SKM-1 (cell line): Measurements from ENCODE around the gene NPHS1.
"Not testable (repeated sequence)": the region's sequence is repeated elsewhere in the genome, so short reads cannot be mapped to it uniquely, and the experiment has no call there.

ENCODE experiments used
- DNase-seq: peaks from one replicate; lab custom pipeline; 2025; ENCODE audit not compliant: unreplicated experiment; lab: John Stamatoyannopoulos, UW

NPHS1 gene

DNA sequence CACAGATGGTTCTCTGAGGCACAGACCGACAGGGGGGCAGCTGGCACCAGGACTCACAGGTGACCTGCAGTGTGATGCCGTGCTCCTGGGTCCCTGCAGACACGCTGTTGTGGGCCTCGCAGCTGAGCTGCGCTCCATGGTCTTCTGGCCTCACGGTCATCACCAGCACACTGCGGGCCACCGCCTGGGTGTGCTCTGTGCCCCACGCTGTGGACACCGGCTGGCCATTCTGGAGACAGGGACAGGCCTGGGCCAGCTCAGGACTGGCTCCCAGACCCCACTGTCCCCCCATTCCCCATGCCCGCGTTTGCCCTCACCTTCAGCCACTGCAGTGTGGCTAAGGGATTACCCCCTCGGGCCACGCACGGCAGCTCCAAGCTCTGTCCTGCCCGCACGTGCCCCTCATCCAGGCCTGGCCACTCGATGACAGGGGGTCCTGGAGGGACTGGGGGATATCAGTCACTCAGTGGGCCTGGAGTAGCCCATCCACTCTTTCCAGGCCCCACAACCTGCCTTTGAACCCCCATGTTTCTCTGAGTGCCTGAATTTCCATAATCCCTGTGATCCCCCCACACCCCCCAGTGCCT is 3.3 kb downstream of the NPHS1 start:
- no peak for DNase-seq

- no peak for DNase-seq
Measured at GRCh38 chr19:35848486-35848885, 3.8 kb downstream of the NPHS1 start.

DNA sequence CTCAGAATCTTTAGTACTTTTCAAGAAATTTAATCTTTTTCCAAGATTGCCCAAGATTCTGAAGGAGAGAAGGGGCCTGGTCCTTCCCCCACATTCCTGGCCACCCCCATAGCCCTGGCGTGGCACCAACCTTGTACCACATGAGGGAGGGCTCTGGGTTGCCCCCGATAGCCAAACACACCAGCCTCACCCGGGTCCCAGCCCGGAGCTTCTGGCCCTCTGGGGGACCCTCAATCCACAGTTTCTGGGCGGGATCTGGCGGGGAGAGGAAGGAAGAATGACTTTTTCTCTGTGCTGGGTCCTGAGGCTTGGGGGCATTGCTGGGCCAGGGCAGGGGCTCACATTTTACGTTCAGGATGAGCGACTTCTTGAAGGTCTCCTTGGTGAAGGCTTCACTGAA is 4.4 kb downstream of the NPHS1 start:
- no peak for DNase-seq

DNA sequence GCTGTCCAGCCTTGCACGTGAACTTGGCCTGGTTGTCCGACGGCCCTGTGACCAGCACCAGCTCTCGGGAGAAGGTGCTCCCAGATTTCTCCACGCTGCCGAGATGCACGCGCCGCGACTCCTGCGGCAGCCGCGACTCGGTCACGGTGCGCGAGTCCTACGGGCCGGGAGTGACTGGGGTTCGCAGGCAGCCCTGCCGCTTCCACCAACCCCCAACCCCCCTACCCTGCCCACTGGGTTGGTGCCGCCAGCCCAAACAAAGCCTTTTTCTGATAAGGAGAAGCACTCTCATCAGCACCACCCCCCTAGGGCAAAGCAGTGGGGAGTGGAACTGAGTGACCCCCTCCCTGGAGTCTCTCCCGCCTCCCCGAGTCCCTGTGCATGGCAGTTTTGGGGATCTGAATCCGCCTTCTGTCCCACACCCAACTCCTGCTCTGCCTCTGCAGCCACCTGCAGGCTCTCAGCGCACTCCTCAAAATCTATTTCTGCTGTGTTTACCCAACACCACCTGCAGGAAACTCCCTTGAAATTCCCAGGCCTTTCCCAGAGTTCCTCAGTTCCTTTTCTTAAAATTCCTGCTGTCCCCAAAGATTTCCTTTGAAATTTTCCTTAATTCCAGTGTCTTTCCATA is 6.2 kb downstream of the NPHS1 start:
- no peak for DNase-seq

DNA sequence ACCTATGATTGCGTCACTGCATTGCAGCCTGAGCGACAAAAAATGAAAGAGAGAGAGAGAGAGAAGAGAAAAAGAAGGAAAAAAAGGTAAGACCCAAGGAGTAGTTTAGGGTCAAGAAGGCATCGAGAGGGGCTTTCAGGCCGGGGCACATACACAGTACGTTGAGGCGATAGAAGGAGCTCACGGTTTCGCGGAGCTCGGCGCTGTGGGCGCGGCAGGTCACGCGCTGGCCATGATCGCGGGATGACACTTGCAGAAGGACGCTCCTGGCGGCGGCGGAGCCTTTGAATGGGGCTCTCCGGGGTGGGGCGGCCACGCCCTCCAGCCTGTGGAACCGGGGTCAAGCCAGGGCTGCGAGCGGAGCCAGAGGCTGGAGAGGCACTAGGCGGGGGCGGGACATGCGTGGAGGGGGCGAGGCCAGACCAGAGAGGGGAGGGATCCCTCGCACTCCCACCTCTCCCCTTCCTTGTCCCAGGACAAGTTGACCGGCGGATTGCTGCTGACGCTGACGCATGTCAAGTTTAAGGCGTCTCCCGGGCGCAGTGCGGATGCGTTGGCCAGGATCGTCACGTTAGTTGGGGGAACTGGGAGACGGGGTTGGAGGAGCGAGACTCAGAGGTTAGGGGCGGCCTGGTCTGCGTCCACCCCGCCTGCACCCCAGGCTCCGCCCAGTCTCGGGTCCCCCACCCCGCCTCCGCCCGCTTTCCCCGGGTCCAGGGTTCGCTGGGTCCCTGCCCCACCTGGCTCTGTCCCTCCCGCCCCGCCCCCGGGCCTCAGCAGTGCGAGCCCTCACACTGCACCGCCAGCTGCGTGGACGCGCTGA is 6.9 kb downstream of the NPHS1 start:
- DNase-seq = no peak

GRCh38 chr19:35844482-35845214 is 7.7 kb downstream of the NPHS1 start:
- DNase-seq = no peak

DNA sequence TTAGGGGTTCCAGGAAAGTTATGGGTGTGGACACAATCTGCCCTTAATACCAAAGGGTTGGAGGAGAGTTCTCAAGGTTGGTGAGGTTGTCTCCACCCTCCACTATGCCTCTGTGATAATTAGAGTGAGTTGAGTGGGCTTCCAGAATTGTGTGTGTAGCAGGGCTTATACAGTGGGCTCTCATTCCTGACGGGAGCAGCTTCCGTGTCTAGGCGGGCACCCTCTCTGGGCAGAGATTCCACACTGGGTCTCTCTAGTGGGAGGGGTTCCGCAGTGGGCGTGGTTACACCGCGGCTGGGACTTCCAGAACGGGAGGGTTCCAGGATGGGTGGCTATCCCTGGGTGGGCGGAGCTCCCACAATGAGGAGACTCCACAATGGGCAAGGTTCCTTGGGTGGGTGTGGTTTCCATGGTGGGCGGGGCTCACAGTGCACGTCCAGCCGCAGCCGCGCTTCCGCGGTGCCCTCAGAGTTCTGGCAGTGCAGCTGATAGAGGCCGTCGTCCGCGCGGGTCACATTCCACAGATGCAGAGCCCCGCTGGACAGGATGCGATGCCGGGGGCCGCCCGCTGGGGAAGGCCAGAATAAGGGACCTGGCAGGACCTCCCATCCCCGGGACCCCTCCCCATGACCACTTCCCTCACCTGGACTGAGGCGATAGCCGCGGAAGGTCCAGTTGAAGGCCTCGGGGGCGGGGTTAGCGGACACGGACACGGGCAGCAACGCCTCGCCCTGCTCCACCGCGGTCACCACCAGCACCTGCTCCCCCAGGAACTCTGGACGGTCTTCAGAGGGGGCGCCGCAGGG is 8.4 kb downstream of the NPHS1 start:
- DNase-seq = no peak

DNA sequence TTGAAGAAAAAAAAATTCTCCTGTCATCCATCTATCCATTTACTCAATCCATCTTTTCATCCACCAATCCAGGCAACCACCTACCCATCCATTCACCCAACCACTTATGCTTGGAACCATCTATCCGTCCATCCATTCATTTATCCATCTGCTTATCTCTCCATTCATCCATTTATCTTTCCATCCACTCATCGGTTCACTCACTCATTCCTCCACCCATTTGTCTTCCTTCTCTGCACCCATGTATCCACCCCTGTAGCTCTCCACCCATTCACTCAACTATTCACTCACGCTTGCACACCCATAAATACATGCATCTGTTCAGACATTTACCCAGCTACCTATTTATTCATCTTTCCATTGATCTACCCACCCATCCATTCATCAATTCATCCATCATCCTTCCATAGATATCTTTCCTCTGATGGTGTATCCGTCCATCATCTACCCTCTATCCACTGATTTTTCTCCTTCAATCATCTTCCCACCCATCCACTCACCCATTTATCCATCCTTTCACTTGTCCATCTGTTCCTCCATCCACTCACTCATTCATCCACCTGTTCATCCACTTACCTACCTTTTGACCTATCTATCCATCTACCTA is 9.5 kb downstream of the NPHS1 start:
- no peak for DNase-seq

GRCh38 chr19:35841961-35842595 is 10.2 kb downstream of the NPHS1 start:
- no peak for DNase-seq

DNA sequence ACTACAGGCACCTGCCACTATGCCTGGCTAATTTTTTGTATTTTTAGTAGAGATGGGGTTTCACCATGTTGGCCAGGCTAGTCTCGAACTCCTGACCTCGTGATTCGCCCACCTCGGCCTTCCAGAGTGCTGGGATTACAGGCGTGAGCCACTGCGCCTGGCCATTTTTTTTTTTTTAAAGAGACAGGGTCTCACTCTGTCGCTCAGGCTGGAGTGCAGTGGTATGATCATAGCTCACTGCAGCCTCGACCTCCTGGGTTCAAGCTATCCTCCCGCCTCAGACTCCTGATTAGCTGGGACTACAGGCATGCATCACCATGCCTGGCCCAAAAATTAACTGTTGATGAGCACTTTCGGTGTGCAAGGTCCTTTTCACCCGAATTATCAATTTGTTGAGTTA is 16.2 kb downstream of the NPHS1 start:
- not testable (repeated sequence) for DNase-seq

GRCh38 chr19:35833972-35834371 is 18.3 kb downstream of the NPHS1 start:
- no peak for DNase-seq

DNA sequence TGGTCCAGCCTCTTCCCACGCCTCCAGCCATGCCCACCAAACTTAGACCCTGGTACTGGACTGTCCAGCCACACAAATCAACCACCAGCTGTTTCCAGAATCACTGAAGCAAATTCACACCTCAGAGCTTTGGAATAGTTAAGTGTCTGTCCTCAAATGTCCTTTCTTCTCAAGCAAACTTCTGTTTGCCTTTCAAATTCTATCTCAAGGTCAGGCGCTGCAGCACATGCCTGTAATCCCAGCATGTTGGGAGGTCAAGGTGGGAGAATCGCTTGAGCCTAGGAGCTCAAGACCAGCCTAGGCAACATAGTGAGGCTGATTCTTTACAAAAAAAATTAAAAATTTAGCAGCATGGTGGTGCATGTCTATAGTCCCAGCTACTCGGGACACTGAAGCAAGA is 20.2 kb downstream of the NPHS1 start:
- DNase-seq = no peak

- DNase-seq = no peak
Measured at GRCh38 chr19:35830986-35831385, 21.3 kb downstream of the NPHS1 start.

DNA sequence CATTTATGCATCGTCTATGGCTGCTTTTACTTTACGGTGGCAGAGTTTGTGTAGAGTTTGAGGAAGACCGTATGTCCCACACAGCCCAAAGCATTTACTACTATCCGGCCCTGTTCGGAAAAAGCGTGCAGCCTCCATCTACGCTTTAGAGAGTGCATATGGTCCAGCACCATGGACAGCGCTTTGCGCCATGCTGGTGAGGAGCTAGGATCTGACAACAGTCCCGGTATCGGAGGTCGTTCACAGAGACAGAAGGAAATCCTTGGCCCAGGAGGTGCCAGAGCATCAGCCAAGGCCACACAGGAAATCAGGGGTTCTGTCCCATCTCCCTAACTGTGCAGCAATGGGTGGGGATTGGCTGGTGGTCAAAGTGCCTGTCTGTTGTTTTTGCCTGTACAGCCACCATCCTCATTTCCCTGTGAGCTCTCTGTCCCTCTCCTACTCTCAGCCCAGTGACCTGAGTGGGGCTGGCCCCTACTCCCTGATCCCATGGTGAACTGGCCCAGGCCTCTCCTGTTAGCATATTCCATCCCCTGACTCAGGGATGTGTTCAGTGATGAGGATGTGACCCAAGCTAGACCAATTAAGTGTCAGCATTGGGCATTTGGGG is 23.5 kb downstream of the NPHS1 start:
- DNase-seq = no peak

DNA sequence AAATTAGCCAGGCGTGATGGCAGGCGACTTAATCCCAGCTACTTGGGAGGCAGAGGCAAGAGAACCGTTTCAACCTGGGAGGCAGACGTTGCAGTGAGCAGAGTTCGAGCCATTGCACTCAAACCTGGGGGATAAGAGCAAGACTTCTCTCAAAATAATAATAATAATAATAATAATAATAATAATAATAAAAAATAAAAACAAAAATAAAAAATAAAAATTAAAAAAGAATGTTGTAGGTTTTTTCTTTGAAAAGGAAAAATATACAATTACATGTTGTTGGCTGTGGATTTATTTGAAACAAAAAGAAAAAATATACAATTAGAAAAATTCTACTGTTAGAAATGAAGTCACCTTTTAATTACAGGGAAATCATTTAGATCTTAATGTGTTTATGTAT is 28.2 kb downstream of the NPHS1 start:
- no peak for DNase-seq

GRCh38 chr19:35822579-35822978 is 29.7 kb downstream of the NPHS1 start:
- peak; percentile 32 for DNase-seq

DNA sequence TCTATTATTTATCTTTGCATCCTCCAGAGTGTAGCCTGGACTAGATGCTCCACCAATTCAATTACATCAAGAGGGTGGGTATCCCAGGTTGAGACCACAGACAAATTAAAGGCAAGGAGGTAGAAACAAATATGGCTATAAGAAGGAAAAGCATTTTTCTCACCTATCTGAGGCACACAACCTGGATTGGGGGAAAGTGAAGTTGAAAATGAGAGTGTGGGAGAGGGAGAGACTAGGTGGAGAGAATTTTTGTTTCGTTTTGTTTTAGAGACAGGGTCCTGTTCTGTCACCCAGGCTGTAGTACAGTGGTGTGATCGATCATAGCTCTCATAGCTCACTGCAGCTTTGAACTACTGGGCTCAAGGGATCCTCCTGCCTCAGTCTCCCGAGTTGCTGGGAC is 33.9 kb downstream of the NPHS1 start:
- no peak for DNase-seq

DNA sequence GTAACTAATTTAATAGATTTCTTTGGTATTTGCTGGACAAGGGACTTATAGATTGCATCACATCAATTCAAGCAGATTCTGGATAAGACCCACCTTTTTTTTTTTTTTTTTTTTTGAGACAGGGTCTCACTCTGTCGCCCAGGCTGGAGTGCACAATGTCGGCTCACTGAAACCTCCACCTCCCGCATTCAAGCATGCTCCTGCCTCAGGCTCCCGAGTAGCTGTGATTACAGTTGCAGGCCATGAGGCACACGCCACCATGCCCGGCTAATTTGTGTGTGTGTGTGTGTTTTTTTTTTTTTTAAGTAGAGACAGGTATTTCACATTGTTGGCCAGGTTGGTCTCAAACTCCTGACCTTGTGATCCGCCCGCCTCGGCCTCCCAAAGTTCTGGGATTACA is 35.5 kb downstream of the NPHS1 start:
- no peak for DNase-seq

DNA sequence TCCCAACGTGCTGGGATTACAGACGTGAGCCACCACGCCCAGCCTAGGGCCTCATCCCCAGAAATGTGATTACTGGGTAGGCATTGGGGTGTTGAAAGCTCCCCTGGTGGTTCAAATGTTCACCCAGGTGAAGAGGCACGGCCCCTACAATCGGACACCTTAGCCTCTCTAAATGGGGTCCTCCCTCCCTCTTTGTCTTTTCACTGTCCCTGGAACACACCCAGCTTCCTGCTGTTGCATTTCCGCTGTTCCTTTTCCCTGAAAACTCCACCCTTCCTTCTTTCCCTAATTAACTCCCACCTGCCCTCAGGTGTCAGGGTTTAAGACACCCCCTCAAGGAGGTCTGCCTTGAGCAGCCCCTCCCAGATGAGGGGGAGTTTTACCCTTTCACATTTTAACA is 36.0 kb downstream of the NPHS1 start:
- DNase-seq = no peak
